ENCODE measurements around the gene COX20. TPM values are rescaled to one million over a fixed set of nuclear protein-coding genes. Genes with fewer than 3 reads are reported as not detected.

COX20 gene
- total RNA-seq (10 to 100 TPM; 41.6 to 60.6 TPM), polyA plus RNA-seq (ENCODE audit: insufficient read depth, low read depth, low replicate concordance) (52.3 TPM)
- long read RNA-seq, donor 1, transcript COX20-203 (4 exons, 2,631 nt) = major isoform, 45 of 72 reads
- long read RNA-seq, donor 1, transcript COX20-202 (3 exons, 1,005 nt) = minor isoform, 20 of 72 reads
- long read RNA-seq, donor 1, partial matches to known transcripts = 5 of 72 reads
- long read RNA-seq, donor 1, other reads (novel, unspliced or antisense) = 0 of 72 reads
- long read RNA-seq, donor 2, transcript COX20-203 (4 exons, 2,631 nt) = minor isoform, 19 of 45 reads
- long read RNA-seq, donor 2, transcript COX20-202 (3 exons, 1,005 nt) = major isoform, 24 of 45 reads
- long read RNA-seq, donor 2, partial matches to known transcripts = 0 of 45 reads
- long read RNA-seq, donor 2, other reads (novel, unspliced or antisense) = 0 of 45 reads

GRCh38 chr1:244835276-244836134 lies at the start of gene COX20:
COX20 (plus strand) TSS chr1:244835658; CDS start chr1:244835715, 57 bp downstream.
- no peaks in the 10 kb centered on the region for H3K27me3 ChIP-seq
- no peaks in the 10 kb centered on the region for H3K9me3 ChIP-seq
- peaks cover 5% of the 10 kb centered on the region for H3K4me1 ChIP-seq
- no peaks in the 10 kb centered on the region for H3K36me3 ChIP-seq (ENCODE audit: low read depth, missing control alignments)
- H3K4me3 ChIP-seq = peak within 1 kb of the TSS; percentile 84 to 91
- 0% methylated on average over 28 to 62 of the region's 77 CpGs for WGBS, 2 donors
- TF ChIP-seq POLR2A (IDR thresholded peaks at IDR 0.05) = peak; percentile 25
- TF ChIP-seq CTCF (IDR thresholded peaks at IDR 0.05) = no peak
- intact Hi-C loops (cut with DNase I; ENCODE audit: low total_unique reads) = loop anchor here (2.0 kb wide), 1 partner anchor 29 kb away; the partner anchor contains the start of gene HNRNPU
- H3K27ac ChIP-seq = peak within 1 kb of the TSS; percentile 98 to 99
- peak; percentile 92 for DNase-seq

GRCh38 chr1:244788493-244789275 lies 46.8 kb upstream of the COX20 start:
- no peaks in the 10 kb centered on the region for H3K36me3 ChIP-seq (ENCODE audit: low read depth, missing control alignments)
- intact Hi-C loops (cut with DNase I; ENCODE audit: low total_unique reads) = no loop called here
- no peaks in the 10 kb centered on the region for H3K9me3 ChIP-seq
- no peak overlapping the region for H3K27ac ChIP-seq
- no peak overlapping the region for H3K4me3 ChIP-seq
- TF ChIP-seq CTCF (IDR thresholded peaks at IDR 0.05) (no peak), POLR2A (IDR thresholded peaks at IDR 0.05) (no peak)
- no peaks in the 10 kb centered on the region for H3K4me1 ChIP-seq
- no peaks in the 10 kb centered on the region for H3K27me3 ChIP-seq
- DNase-seq = no peak
- WGBS, 2 donors = 62 to 83% methylated on average over 22 to 23 of the region's 23 CpGs

- WGBS, 2 donors = 70 to 78% methylated on average over 4 of the region's 4 CpGs
- Histone ChIP-seq H3K36me3 (ENCODE audit: low read depth, missing control alignments) (no peaks in the 10 kb centered on the region), H3K4me3 (no peak overlapping the region), H3K9me3 (no peaks in the 10 kb centered on the region), H3K4me1 (no peaks in the 10 kb centered on the region), H3K27ac (no peak overlapping the region), H3K27me3 (no peaks in the 10 kb centered on the region)
- no peak for DNase-seq
- TF ChIP-seq POLR2A (IDR thresholded peaks at IDR 0.05) = no peak
- no peak for TF ChIP-seq CTCF (IDR thresholded peaks at IDR 0.05)
- intact Hi-C loops (cut with DNase I; ENCODE audit: low total_unique reads) = no loop called here
These were observed 46.2 kb upstream of the COX20 start for GRCh38 chr1:244789276-244789580.

GRCh38 chr1:244789731-244790130 lies 45.7 kb upstream of the COX20 start:
- intact Hi-C loops (cut with DNase I; ENCODE audit: low total_unique reads) = no loop called here
- Histone ChIP-seq H3K4me1 (no peaks in the 10 kb centered on the region), H3K4me3 (no peak overlapping the region), H3K27me3 (no peaks in the 10 kb centered on the region), H3K36me3 (ENCODE audit: low read depth, missing control alignments) (no peaks in the 10 kb centered on the region), H3K27ac (no peak overlapping the region), H3K9me3 (no peaks in the 10 kb centered on the region)
- no peak for DNase-seq
- 59 to 67% methylated on average over 4 of the region's 4 CpGs for WGBS, 2 donors
- no peak for TF ChIP-seq POLR2A (IDR thresholded peaks at IDR 0.05)
- TF ChIP-seq CTCF (IDR thresholded peaks at IDR 0.05) = no peak
